SK-N-SH (cell line): ENCODE measurements around the gene FZR1. TPM values are rescaled to one million over a fixed set of nuclear protein-coding genes. Genes with fewer than 3 reads are reported as not detected.

Source experiments
- CTCF ChIA-PET: fragments of 300-600, 350-600 bp; formaldehyde crosslinking; extraction: SDS; loops from one replicate; lab custom pipeline; 2021; lab: Yijun Ruan, JAX
- POLR2A ChIA-PET: fragments of 350-600 bp; sonication (Branson Sonifier 250); formaldehyde crosslinking; extraction: SDS; loops from one replicate; lab custom pipeline; 2020; ENCODE audit warnings: antibody characterized with exemption, inconsistent platforms; lab: Yijun Ruan, JAX
- DNase-seq: peaks from one replicate; pipeline ENCODE4 v3.0.0; 2012
- H2AFZ ChIP-seq: fragments of 200-600 bp; sonication (generic); 2 replicates; pipeline ENCODE4 v1.8.1; 2016; ENCODE audit warnings: antibody characterized with exemption, mild to moderate bottlenecking, low read depth
- H3F3A ChIP-seq: fragments of 200-600 bp; sonication (generic); replicated peaks from 2 replicates; pipeline ENCODE3; 2016; ENCODE audit warnings: antibody characterized with exemption, mild to moderate bottlenecking; ENCODE audit not compliant: insufficient read depth
- H3K27ac ChIP-seq, 2 experiments: fragments of 200-500 bp in 1 of 2; fragments of 200-600 bp in 1 of 2; sonication (Bioruptor generic) in 1 of 2; sonication (generic), shearing (Covaris generic) in 1 of 2; 2 replicates each; pipeline versions ENCODE4 v1.5.1 to v1.6.1; 2014 to 2016; ENCODE audit warnings: low read depth in 2 of 2, inconsistent platforms in 1 of 2, low read length in 1 of 2, mild to moderate bottlenecking in 1 of 2, mixed read lengths in 1 of 2
- H3K27me3 ChIP-seq: fragments of 200-600 bp; sonication (generic), shearing (Covaris generic); 2 replicates; pipeline ENCODE4 v1.6.1; 2016; ENCODE audit warnings: mixed run types; ENCODE audit not compliant: insufficient read depth
- H3K36me3 ChIP-seq, 2 experiments: fragments of 200-500 bp in 1 of 2; fragments of 200-600 bp in 1 of 2; sonication (Bioruptor generic) in 1 of 2; sonication (generic) in 1 of 2; replicated peaks in 1 of 2; 2 replicates each; pipeline versions ENCODE3 to v1.5.1; 2014 to 2016; ENCODE audit warnings: low read length in 1 of 2, mild to moderate bottlenecking in 1 of 2; ENCODE audit not compliant: insufficient read depth in 2 of 2, control insufficient read depth in 1 of 2
- H3K4me1 ChIP-seq, 2 experiments: fragments of 200-500 bp in 1 of 2; fragments of 200-600 bp in 1 of 2; sonication (Bioruptor generic) in 1 of 2; sonication (generic), shearing (Covaris generic) in 1 of 2; 2 replicates each; pipeline versions ENCODE4 v1.5.1 to v1.6.1; 2014 to 2016; ENCODE audit warnings: low read depth in 1 of 2, low read length in 1 of 2, mixed run types in 1 of 2; ENCODE audit not compliant: insufficient read depth in 2 of 2, control insufficient read depth in 1 of 2
- H3K4me2 ChIP-seq: fragments of 200-600 bp; sonication (generic), shearing (Covaris generic); 2 replicates; pipeline ENCODE4 v1.6.1; 2017; ENCODE audit warnings: mixed run types
- H3K4me3 ChIP-seq, 2 experiments: fragments of 200-500 bp in 1 of 2; fragments of 200-600 bp in 1 of 2; sonication (Bioruptor generic) in 1 of 2; sonication (generic), shearing (Covaris generic) in 1 of 2; 2 replicates each; pipeline versions ENCODE4 v1.5.1 to v1.8.1; 2014 to 2016; ENCODE audit warnings: low read depth in 2 of 2, inconsistent platforms in 1 of 2, low read length in 1 of 2, mild to moderate bottlenecking in 1 of 2, mixed read lengths in 1 of 2, moderate library complexity in 1 of 2
- H3K79me2 ChIP-seq: fragments of 200-600 bp; sonication (generic); 2 replicates; pipeline ENCODE4 v1.8.1; 2017; ENCODE audit warnings: mild to moderate bottlenecking; ENCODE audit not compliant: insufficient read depth
- H3K9ac ChIP-seq: fragments of 200-600 bp; sonication (generic); 2 replicates; pipeline ENCODE4 v1.6.1; 2017; ENCODE audit warnings: mixed run types
- H3K9me2 ChIP-seq: fragments of 200-600 bp; sonication (generic); 2 replicates; pipeline ENCODE4 v1.6.1; 2017; ENCODE audit warnings: mixed run types
- H3K9me3 ChIP-seq: fragments of 200-600 bp; sonication (generic); 2 replicates; pipeline ENCODE4 v1.6.1; 2017; ENCODE audit warnings: mixed run types, mild to moderate bottlenecking, moderate library complexity
- H4K20me1 ChIP-seq: fragments of 200-600 bp; sonication (generic); 2 replicates; pipeline ENCODE4 v1.6.1; 2017; ENCODE audit warnings: mild to moderate bottlenecking, mixed run types; ENCODE audit not compliant: insufficient read depth
- EP300 ChIP-seq, 2 experiments: IDR thresholded peaks; 2 replicates each; pipeline versions ENCODE4 v1.4.0 to v1.6.1; 2012; ENCODE audit warnings: borderline replicate concordance in 1 of 2, low read depth in 1 of 2, low read length in 1 of 2
- FOSL2 ChIP-seq: IDR thresholded peaks from 2 replicates; pipeline ENCODE4 v1.4.0; 2012; ENCODE audit warnings: low read depth, mild to moderate bottlenecking, moderate library complexity, borderline replicate concordance
- GABPA ChIP-seq: IDR thresholded peaks from 2 replicates; pipeline ENCODE4 v1.4.0; 2012; ENCODE audit warnings: low read depth, mild to moderate bottlenecking
- GATA2 ChIP-seq: sonication (generic); formaldehyde crosslinking; IDR thresholded peaks from 2 replicates; pipeline ENCODE4 v1.5.0; 2020; ENCODE audit warnings: mild to moderate bottlenecking, missing genetic modification reagents
- NFIC ChIP-seq: IDR thresholded peaks from 2 replicates; pipeline ENCODE4 v1.4.0; 2012; ENCODE audit warnings: borderline replicate concordance
- POLR2AphosphoS5 ChIP-seq: IDR thresholded peaks from 2 replicates; pipeline ENCODE4 v1.6.1; 2012; ENCODE audit warnings: low read depth, low read length
- TCF12 ChIP-seq: IDR thresholded peaks from 2 replicates; pipeline ENCODE4 v1.4.0; 2012
- YY1 ChIP-seq: IDR thresholded peaks from 2 replicates; pipeline ENCODE4 v1.4.0; 2012; ENCODE audit warnings: low read depth, mild to moderate bottlenecking
- WGBS: methylation state at CpG from one replicate; pipeline ENCODE4 v1.1.6; 2017; ENCODE audit warnings: low lambda C conversion rate; 5-methylcytosine and 5-hydroxymethylcytosine counted together
- polyA plus RNA-seq, 3 experiments: library from polyadenylated mRNA; depleted of rRNA; stranded (reverse); fragments of >200 nt; gene quantifications; 2 replicates each; pipeline ENCODE4 v1.2.3, GENCODE V29; 2012
- TF ChIP-seq, protein P1 (sequence below): fragments of 150-350 bp; IDR thresholded peaks from 2 replicates; pipeline ENCODE4 v1.6.1; 2017; ENCODE audit warnings: antibody characterized with exemption, low read length, low read depth, borderline replicate concordance

The FZR1 gene
- polyA plus RNA-seq, 1 of the 3 experiments (the other 2 are of a cell fraction) = 36.3 TPM

GRCh38 chr19:3572132-3572854 lies 66.2 kb downstream of the FZR1 start (continued):
- TF ChIP-seq TCF12 (no peak), NFIC (no peak), EP300 (IDR thresholded peaks at IDR 0.05; ENCODE audit: borderline replicate concordance in 1 of 2, low read depth in 1 of 2, low read length in 1 of 2) (peak in 1 of 2 experiments; percentile 18; a peak in 1 of 4 replicates), GATA2 (CRISPR knock-in tag) (peak; percentile 89)

DNA sequence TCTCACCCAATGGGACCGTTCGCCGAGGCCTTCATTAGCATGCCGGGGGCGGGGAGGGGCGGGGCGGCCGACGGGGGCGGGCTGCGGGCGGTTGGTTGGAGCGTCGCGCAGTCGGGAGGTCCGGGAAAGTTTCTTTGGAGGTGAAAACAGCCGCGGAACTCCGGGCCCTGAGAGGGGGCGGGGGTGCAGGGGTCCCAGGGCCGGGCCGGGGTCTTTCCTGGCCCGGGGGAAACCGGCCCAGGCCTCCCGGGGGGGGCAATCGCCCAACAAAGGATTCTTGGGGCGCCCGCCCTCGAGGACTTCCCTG lies 66.7 kb downstream of the FZR1 start, which contains the start of gene HMG20B:
HMG20B (plus strand) TSS at position 90 of the 307 bp plus-strand sequence. CDS start 366 bp downstream, outside the sequence.
- H3K36me3 ChIP-seq = peaks cover 6 to 10% of the 10 kb centered on the region in 2 experiments
- WGBS = 7% methylated on average over 9 of the region's 30 CpGs
- no peak for TF ChIP-seq FOSL2
- TF ChIP-seq POLR2AphosphoS5 = 0 out of 2 replicates have a peak, but pooled peaks have one; percentile 32
- peaks cover 4% of the 10 kb centered on the region; the same call in 1 of the 2 replicates for H4K20me1 ChIP-seq
- H3K4me1 ChIP-seq = peaks cover 0 to 5% of the 10 kb centered on the region in 2 experiments; a peak in 1 of 4 replicates
- H3K27me3 ChIP-seq = no peaks in the 10 kb centered on the region
- peak within 1 kb of the TSS; percentile 99 for H2AFZ ChIP-seq
- H3K9ac ChIP-seq = peak within 1 kb of the TSS; percentile 92
- no peak for DNase-seq
- peaks cover 13% of the 10 kb centered on the region for H3F3A ChIP-seq
- H3K4me3 ChIP-seq = peak within 1 kb of the TSS; percentile 91 to 92
- H3K9me2 ChIP-seq = no peaks in the 10 kb centered on the region
- ChIA-PET CTCF (interaction anchor here (5.8 kb wide), 1 partner anchor 13 kb away, joined by 38 read pairs; the partner anchor contains the start of gene GIPC3), POLR2A (no interaction called here)
- peak within 1 kb of the TSS; percentile 100 for H3K4me2 ChIP-seq
- no peaks in the 10 kb centered on the region for H3K9me3 ChIP-seq
- H3K79me2 ChIP-seq = peaks cover 9% of the 10 kb centered on the region
- H3K27ac ChIP-seq = peak within 1 kb of the TSS; percentile 67 to 72; a peak in 3 of 4 replicates

- H2AFZ ChIP-seq = no peak overlapping the region
- 0% methylated on average over 16 of the region's 60 CpGs for WGBS
- ChIA-PET CTCF (interaction anchor here (2.0 to 5.8 kb wide), 2 partner anchors 12 to 28 kb away, joined by 7 to 38 read pairs; partner anchors contain the start of gene GIPC3), POLR2A (interaction anchor here (0.6 to 1.0 kb wide), 2 partner anchors 16 to 625 kb away, joined by 3 to 4 read pairs; partner anchors contain the start of gene MFSD12)
- peaks cover 4% of the 10 kb centered on the region; the same call in 1 of the 2 replicates for H4K20me1 ChIP-seq
- no peak for DNase-seq
- H3K27me3 ChIP-seq = no peaks in the 10 kb centered on the region
- no peaks in the 10 kb centered on the region for H3K9me3 ChIP-seq
- no peaks in the 10 kb centered on the region for H3K9me2 ChIP-seq
- H3F3A ChIP-seq = peaks cover 13% of the 10 kb centered on the region
- H3K27ac ChIP-seq = peak overlapping the region; percentile 48 to 67; a peak in 3 of 4 replicates
- H3K79me2 ChIP-seq = peaks cover 9% of the 10 kb centered on the region
- H3K9ac ChIP-seq = peak overlapping the region; percentile 92
- H3K4me1 ChIP-seq = peaks cover 0 to 5% of the 10 kb centered on the region in 2 experiments; a peak in 1 of 4 replicates
- H3K4me3 ChIP-seq = peak overlapping the region; percentile 91 to 92
- peaks cover 6 to 10% of the 10 kb centered on the region in 2 experiments for H3K36me3 ChIP-seq
- TF ChIP-seq, protein P1, sequence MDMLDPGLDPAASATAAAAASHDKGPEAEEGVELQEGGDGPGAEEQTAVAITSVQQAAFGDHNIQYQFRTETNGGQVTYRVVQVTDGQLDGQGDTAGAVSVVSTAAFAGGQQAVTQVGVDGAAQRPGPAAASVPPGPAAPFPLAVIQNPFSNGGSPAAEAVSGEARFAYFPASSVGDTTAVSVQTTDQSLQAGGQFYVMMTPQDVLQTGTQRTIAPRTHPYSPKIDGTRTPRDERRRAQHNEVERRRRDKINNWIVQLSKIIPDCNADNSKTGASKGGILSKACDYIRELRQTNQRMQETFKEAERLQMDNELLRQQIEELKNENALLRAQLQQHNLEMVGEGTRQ = no peak
- TF ChIP-seq YY1 (peak; percentile 59; the same call in 1 of the 2 replicates), GABPA (no peak)
- H3K4me2 ChIP-seq = peak overlapping the region; percentile 100
These were observed 67.2 kb downstream of the FZR1 start for GRCh38 chr19:3573162-3573857.
